Measurements from ENCODE around the gene SLC41A3.

DNA sequence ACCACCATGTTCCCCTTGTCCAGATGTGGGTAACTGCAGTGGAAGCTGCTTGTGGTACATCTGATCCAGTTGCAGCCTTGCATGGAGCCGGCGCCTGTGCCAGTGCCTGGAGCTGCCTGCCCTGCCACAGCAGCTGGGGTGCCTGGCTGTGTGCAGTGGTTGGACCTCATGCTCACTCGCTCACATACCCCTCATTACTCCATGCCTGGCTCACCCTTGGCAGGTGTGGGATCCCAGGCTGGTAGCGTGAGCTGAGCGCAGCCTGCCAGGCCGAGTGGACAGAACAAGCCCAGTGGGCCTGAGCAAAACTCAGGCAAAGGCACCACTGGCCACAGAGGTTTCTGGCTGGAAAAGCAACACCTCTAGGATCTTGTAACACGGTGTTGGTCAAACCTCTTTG lies 79.2 kb downstream of the SLC41A3 start:
- TF ChIP-seq, protein P1, sequence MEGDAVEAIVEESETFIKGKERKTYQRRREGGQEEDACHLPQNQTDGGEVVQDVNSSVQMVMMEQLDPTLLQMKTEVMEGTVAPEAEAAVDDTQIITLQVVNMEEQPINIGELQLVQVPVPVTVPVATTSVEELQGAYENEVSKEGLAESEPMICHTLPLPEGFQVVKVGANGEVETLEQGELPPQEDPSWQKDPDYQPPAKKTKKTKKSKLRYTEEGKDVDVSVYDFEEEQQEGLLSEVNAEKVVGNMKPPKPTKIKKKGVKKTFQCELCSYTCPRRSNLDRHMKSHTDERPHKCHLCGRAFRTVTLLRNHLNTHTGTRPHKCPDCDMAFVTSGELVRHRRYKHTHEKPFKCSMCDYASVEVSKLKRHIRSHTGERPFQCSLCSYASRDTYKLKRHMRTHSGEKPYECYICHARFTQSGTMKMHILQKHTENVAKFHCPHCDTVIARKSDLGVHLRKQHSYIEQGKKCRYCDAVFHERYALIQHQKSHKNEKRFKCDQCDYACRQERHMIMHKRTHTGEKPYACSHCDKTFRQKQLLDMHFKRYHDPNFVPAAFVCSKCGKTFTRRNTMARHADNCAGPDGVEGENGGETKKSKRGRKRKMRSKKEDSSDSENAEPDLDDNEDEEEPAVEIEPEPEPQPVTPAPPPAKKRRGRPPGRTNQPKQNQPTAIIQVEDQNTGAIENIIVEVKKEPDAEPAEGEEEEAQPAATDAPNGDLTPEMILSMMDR (IDR thresholded peaks at IDR 0.05): no peak
- TF ChIP-seq POLR2A (IDR thresholded peaks at IDR 0.05): no peak
